HG02571 (cell line): ENCODE data around the gene ZNF613.
"Not testable (repeated sequence)": the region's sequence is repeated elsewhere in the genome, so short reads cannot be mapped to it uniquely, and the experiment has no call there.

Experiments used
- ATAC-seq: cut with Tn5 transposase; IDR thresholded peaks from one replicate; pipeline ENCODE4 v1.9.1; 2021; ENCODE audit warnings: mild to moderate bottlenecking, moderate library complexity; ENCODE audit not compliant: unreplicated experiment

Gene ZNF613

GRCh38 chr19:51938936-51939335, 11.7 kb downstream of the ZNF613 start:
- no peak for ATAC-seq

- no peak for ATAC-seq
Measured at GRCh38 chr19:51944798-51945552, 17.7 kb downstream of the ZNF613 start.

DNA sequence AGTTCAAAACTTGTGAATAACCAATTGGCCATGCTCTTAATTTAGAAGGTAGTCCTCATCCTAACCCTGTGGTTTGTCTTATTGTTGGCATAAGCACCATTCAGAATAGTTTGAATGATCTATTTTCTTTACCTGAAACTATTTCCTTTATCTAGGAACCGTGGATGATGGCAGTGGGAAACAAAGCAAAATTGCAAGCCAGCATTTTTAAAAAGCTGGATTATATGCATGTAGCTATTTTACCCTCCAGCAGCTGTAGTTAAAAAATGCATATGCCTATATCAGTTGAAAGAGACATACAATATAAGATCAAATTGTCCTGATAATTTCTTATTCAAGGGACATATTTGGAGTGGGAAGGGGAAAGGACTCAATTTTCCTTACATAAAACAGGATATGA, 19.3 kb downstream of the ZNF613 start:
- no peak for ATAC-seq

GRCh38 chr19:51948975-51949374, 21.7 kb downstream of the ZNF613 start:
- ATAC-seq: no peak

- not testable (repeated sequence) for ATAC-seq
Measured at GRCh38 chr19:51957846-51958245, 30.6 kb downstream of the ZNF613 start.

DNA sequence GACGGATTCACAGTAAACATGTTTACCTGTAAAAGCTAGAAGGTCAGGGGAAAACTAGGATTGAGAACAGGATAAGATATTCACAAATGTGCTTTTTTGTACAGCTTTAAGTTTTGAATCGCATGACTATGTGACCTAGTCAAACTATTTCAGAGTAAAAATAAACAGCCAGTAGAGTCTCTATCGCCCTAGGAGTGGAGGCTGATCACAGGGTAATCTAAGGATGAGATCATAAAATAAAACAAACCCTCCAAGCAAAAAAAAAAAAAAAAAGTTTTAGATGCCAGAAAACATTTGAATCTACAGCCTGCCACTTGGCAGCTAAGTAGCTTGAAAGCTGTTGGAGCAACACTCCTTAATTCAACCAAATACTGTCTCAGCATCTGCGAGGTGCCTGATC, 32.5 kb downstream of the ZNF613 start:
- no peak for ATAC-seq

DNA sequence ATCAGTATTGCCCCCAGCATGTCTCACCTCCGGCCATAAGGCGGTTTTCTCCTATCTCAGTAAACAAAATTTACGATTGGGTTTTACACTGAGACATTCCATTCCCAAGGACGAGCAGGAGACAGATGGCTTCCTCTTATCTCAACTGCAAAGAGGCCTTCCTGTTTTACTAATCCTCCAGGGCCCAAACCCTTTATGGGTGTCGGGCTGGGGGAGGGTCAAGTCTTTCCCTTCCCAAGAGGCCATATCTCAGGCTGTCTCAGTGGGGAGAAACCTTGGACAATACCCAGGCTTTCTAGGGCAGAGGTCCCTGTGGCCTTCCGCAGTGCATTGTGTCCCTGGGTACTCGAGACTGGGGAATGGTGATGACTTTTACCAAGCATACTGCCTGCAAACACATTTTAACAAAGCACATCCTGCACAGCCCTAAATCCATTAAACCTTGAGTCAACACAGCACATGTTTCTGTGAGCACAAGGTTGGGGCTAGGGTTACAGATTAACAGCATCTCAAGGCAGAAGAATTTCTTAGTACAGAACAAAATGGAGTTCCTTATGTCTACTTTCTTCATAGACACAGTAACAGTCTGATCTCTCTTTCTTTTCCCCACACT, 33.5 kb downstream of the ZNF613 start:
- ATAC-seq: not testable (repeated sequence)

DNA sequence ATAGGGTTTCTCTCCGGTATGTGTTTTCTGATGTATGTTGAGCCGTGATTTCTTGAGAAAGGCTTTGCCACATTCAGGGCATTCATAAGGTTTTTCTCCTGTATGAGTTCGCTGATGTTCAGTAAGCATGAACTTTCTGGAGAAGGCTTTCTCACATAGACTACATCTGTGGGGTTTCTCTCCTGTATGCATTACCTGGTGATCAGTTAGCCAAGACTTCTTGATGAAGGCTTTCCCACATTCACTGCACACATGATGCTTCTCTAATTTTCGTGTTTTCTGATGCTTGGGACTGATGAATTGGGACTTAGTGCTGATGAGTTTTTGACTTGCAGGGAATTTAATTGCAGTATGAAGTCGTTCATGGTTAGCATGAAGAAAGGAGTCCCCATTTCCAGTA, 38.3 kb downstream of the ZNF613 start:
- no peak for ATAC-seq

DNA sequence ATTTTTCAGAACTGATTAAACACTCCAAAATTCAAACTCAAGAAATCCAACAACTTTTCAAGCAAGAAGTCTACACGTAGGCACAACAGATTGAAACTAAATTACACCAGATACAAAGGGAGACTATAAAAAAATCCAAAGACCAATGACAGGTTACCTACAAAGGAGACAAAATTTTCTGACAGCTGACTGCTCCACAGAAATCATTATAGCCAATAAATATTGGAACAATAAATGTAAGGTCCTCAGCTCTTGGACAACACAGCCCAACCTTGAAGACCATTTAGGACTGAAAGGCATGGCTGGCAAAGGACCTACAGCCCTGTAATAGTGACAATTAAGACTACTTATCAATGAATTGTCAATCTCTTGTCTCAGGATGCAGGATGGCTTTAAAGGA, 43.4 kb downstream of the ZNF613 start:
- no peak for ATAC-seq

DNA sequence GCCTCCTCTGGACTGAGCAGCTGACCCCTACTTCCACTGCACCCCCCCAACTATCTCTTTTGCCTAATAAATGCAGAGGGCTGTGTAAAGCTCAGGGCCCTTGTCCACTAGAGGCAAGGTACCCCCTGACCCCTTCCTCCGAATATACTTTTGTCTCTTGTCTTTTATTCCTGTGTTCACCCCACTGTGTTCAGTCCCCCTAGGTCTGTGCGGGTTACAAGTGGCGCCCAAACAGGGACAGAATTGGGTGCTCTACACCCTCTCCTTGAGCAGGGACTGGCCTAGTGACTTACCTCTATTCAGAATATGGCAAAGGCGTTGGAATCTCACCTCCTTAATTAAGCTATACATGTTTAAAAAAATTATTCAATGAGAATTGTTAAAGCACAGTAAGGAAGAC, 44.4 kb downstream of the ZNF613 start:
- no peak for ATAC-seq

- not testable (repeated sequence) for ATAC-seq
Measured at GRCh38 chr19:51975787-51976186, 48.5 kb downstream of the ZNF613 start.

GRCh38 chr19:51976852-51977251, 49.6 kb downstream of the ZNF613 start:
- no peak for ATAC-seq

- ATAC-seq: no peak
Measured at GRCh38 chr19:51977346-51977745, 50.1 kb downstream of the ZNF613 start.

DNA sequence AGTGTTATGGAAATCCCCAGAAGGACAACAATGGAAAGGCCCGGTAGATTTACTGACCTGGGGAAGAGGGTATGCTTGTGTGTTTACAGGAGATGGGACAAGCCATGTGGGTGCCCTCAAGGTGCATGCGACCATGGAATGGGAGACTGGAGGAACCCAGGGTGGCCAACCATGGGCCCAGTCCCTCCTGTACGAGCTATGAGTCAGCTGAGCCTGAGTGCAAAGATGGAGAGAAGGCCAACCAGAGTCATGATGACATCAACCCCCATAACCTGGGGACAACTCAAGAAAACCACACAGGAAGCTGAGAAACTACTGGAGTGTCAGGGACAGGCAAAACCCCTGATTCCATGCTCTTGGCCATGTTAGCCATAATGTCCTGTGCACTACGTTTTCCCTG, 51.6 kb downstream of the ZNF613 start:
- ATAC-seq: no peak

- no peak for ATAC-seq
Measured at GRCh38 chr19:51980116-51980736, 53.0 kb downstream of the ZNF613 start.

- not testable (repeated sequence) for ATAC-seq
Measured at GRCh38 chr19:51980926-51981325, 53.7 kb downstream of the ZNF613 start.

DNA sequence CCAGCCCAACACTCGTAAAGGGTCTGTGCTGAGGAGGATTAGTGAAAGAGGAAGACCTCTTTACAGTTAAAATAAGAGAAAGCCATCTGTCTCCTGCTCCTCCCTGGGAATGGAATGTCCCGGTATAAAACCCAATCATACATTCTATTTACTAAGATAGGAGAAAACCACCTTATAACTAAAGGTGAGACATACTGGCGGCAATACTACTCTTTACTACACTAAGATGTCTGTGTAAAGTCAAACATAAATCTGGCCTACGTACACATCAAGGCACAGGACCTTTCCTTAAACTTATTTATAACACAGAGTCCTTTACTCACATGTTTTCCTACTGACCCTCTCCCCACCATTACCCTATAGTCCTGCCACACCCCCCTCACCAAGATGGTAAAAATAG, 56.1 kb downstream of the ZNF613 start:
- ATAC-seq: no peak

DNA sequence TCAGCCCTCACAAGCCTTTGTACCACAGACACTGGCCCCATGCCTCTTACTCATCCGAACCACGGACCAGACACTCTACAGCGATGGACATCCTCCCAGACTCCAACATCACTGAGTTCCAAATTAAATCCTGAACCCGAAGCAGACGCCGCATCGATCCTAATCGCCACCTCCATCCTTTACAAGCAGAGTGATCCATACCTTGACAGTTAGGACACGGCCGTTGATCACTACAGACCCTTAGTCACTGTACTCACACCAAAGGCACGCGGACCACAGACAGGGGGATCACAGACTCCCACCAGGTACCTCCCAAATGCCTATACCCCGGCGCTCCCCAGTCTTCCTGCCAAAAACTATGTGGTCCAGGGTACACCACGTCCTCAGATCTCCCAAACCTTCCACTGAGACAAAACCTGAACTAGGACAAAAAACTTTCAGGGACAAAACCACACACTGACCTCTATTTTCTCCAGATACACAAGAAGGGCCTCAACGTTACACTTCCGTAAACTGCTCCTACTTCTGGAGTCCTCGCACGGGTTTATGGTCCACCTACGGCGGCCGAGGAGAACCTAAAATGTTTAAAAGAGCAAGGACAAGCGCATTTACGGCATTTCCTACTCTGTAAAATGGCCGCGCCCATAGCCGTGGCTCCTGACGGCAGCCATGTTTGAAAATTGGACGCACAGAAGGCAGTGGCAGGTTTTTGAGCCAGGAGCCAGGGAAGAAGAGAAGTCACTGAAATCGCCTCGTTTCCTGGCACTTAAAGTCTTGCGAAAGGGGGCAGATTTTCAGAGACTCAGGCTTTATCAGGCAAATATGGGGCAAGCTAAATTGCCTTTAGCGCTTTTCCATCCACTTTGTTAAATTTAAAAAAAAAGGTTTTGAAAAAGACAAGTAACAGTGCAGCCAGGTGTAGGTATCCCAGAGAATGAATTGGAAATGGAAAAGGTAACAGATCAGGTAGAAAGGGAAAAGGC, 59.3 kb downstream of the ZNF613 start, which contains the start of gene ZNF350:
Gene ZNF350, minus strand, starts transcription at position 532 of the 983 bp plus-strand sequence. CDS start 12,480 bp downstream, outside the sequence.
- peak; percentile 93 for ATAC-seq

DNA sequence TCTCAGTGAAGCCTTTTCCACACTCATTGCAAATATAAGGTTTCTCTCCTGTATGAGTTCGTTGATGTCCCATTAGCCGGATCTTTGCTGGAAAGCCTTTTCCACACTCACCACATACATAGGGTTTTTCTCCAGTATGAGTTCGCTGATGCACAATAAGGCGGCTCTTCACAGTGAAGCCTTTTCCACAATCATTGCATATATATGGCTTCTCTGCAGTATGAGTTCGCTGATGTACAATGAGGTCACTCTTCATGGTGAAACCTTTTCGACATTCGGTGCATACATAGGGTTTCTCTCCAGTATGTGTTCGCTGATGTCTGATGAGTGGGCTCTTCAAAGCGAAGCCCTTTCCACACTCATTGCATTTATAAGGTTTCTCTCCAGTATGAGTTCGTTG, 66.2 kb downstream of the ZNF613 start:
- no peak for ATAC-seq

DNA sequence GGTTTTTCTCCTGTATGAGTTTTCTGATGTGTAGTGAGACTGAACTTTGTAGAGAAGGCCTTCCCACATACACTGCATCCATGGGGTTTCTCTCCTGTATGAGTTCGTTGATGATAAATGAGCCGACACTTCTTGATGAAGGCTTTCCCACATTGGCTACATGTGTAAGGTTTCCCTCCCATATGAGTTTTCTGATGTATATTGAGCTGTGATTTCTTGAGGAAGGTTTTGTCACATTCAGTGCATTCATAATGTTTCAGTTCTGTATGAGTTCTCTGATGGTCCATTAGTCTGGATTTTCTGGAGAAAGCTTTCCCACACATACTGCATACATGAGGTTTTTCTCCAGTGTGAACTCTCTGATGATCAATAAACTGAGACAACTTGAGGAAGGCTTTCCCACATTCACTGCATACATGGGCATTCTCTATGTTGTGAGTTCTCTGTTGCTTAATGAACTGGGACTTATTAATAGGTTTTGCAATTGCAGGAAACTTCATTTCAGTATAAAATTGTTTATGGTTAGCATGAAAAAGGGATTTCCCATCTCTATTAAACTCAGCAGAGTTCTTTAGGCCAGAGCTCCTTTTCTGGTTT, 66.9 kb downstream of the ZNF613 start:
- no peak for ATAC-seq
